Stomach (tissue), 9 donors: Measurements from ENCODE around the gene NTN1. TPM values are rescaled to one million over a fixed set of nuclear protein-coding genes. Genes with fewer than 3 reads are reported as not detected.

Source experiments
- DNase-seq, 2 donors: peaks; one replicate each; pipeline versions ENCODE4 v3.0.0 to v3.0.0-alpha.2; 2013 to 2019
- H3K27ac ChIP-seq, 5 donors: fragments of 200-600 bp in 4 of 5; sonication (generic) in 4 of 5; one replicate each; pipeline ENCODE4 v1.5.1; 2013 to 2019; ENCODE audit warnings: mild to moderate bottlenecking in 1 of 5, moderate library complexity in 1 of 5
- H3K27me3 ChIP-seq, 3 donors: fragments of 200-600 bp; sonication (generic); one replicate each; pipeline ENCODE4 v1.5.1; 2017 to 2019; ENCODE audit warnings: mixed run types in 1 of 3
- H3K36me3 ChIP-seq, 4 donors: fragments of 200-600 bp; sonication (generic); 1 replicate in 3 of 4; 2 replicates in 1 of 4; pipeline ENCODE4 v1.5.1; 2016 to 2019
- H3K4me1 ChIP-seq, 4 donors: fragments of 200-600 bp; sonication (generic); one replicate each; pipeline ENCODE4 v1.5.1; 2016 to 2019
- H3K4me3 ChIP-seq, 4 donors: fragments of 200-600 bp; sonication (generic) in 3 of 4; one replicate each; pipeline ENCODE4 v1.5.1; 2016 to 2019; ENCODE audit warnings: mild to moderate bottlenecking in 1 of 4
- H3K9me3 ChIP-seq, 4 donors: fragments of 200-600 bp; sonication (generic); one replicate each; pipeline ENCODE4 v1.5.1; 2016 to 2019
- EP300 ChIP-seq: sonication (generic); formaldehyde crosslinking; IDR thresholded peaks from one replicate; pipeline ENCODE4 v1.6.1; 2017; ENCODE audit warnings: antibody characterized with exemption
- POLR2A ChIP-seq, 4 donors: fragments of 450-650 bp; IDR thresholded peaks; one replicate each; pipeline ENCODE4 v1.6.1; 2016; ENCODE audit warnings: antibody characterized with exemption in 4 of 4, control low read depth in 2 of 4, mild to moderate bottlenecking in 1 of 4, moderate library complexity in 1 of 4
- POLR2AphosphoS5 ChIP-seq, 3 donors: sonication (generic); formaldehyde crosslinking; IDR thresholded peaks; one replicate each; pipeline ENCODE4 v1.6.1; 2016; ENCODE audit warnings: antibody characterized with exemption in 3 of 3
- WGBS, 5 donors: extraction: QIAGEN DNeasy Blood & Tissue Kit in 3 of 5; methylation state at CpG; one replicate each; pipeline versions ENCODE4 v1.1.5 to v1.1.7; 2013 to 2018; 5-methylcytosine and 5-hydroxymethylcytosine counted together
- intact Hi-C: fragments of 100-400 bp; cut with DNase I; formaldehyde crosslinking; loops from one replicate; pipeline ENCODE4 v1.15.1; 2023; ENCODE audit warnings: low total_unique reads
- polyA plus RNA-seq, 3 donors: library from polyadenylated mRNA; stranded (reverse); fragments of 200-250 nt; gene quantifications; one replicate each; pipeline ENCODE4 v1.2.3, GENCODE V29; 2013
- total RNA-seq, 5 donors: library from RNA; depleted of rRNA; stranded (reverse); fragments of >200 nt; gene quantifications; one replicate each; pipeline versions ENCODE4 v1.1.0 to v1.2.3, GENCODE V29; 2014 to 2016
- TF ChIP-seq, protein P1 (sequence below), 7 experiments: fragments of 450-650 bp in 4 of 7; fragments of 200-600 bp in 3 of 7; sonication (generic) in 3 of 7; IDR thresholded peaks; one replicate each; pipeline ENCODE4 v1.5.1; 2016 to 2019; ENCODE audit warnings: antibody characterized with exemption in 7 of 7, control low read depth in 2 of 7, mild to moderate bottlenecking in 1 of 7
- donor health status: healthy with polysubstance abuse.
- donor health status: Bipolar disorder and iron deficiency.
- donor health status: healthy.

The NTN1 gene
- total and polyA plus RNA-seq, 8 donors, result 2.9 to 56.2 (median 9.0) TPM

DNA sequence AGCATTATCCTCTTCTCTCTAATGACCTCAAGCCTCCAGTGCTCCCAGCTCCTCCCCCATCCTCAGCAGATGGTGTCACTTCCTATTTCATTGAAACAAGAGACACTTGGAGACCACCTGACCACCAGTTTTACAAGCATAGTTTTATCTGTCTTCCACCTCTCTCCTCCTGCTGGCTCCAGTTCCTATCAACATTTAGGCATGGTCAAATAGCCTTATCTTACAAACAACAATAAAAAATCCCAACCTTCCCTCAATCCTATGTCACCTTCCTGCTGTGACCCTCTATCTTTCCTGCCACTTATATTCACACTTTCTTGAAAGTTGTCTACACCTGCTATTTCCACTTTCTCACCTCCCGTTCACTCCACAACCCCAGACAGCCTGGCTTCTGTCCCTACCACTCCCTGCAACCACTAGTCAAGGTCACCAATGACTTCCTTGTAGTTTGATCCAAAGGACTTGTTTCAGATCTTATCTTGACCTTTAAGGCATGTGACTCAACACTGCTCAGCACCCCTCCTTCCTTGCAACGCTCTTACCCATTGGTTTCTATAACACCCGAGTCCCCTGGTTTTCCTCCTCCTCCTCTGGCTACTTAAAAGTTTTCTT, 4.3 kb upstream of the NTN1 start:
- intact Hi-C loops, result no loop called here
- no peak for TF ChIP-seq POLR2A (IDR thresholded peaks at IDR 0.05)
- TF ChIP-seq POLR2AphosphoS5 (IDR thresholded peaks at IDR 0.05), result peak in 2 of 3 donors; percentile 52 to 74
- 13 to 51% (median 41%) methylated on average over 3 of the region's 3 CpGs for WGBS, 5 donors
- peaks cover 10 to 29% (median 23%) of the 10 kb centered on the region in 4 donors for H3K4me1 ChIP-seq
- H3K27ac ChIP-seq, result peak overlapping the region; percentile 37 to 49 (median 39)
- H3K9me3 ChIP-seq, result no peaks in the 10 kb centered on the region
- H3K27me3 ChIP-seq, result peaks cover 0 to 32% (median 16%) of the 10 kb centered on the region in 3 donors
- H3K36me3 ChIP-seq, result no peaks in the 10 kb centered on the region
- DNase-seq, result peak; percentile 52 to 81
- no peak overlapping the region for H3K4me3 ChIP-seq

DNA sequence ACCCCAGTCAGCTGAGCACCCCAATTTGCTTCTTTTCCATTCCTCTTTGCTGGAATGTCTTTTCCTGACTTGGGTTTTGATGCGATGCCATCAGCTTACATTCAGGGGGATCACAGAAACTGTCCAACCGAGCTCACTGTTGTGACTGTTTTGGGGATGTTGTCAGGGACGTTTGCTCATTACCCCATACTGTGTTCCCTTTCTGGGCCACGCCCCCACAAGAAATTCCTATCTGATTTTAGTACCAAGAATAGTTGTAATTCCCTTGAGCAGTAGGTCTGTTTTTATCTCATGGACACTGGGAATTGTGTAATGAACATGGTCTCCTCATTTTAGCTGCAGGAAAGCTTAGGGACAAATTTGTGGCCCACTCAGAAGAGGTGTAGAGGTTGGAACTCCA, 2.6 kb upstream of the NTN1 start:
- TF ChIP-seq POLR2A (IDR thresholded peaks at IDR 0.05), result no peak
- TF ChIP-seq POLR2AphosphoS5 (IDR thresholded peaks at IDR 0.05), result no peak
- no peak for TF ChIP-seq EP300
- TF ChIP-seq, protein P1, sequence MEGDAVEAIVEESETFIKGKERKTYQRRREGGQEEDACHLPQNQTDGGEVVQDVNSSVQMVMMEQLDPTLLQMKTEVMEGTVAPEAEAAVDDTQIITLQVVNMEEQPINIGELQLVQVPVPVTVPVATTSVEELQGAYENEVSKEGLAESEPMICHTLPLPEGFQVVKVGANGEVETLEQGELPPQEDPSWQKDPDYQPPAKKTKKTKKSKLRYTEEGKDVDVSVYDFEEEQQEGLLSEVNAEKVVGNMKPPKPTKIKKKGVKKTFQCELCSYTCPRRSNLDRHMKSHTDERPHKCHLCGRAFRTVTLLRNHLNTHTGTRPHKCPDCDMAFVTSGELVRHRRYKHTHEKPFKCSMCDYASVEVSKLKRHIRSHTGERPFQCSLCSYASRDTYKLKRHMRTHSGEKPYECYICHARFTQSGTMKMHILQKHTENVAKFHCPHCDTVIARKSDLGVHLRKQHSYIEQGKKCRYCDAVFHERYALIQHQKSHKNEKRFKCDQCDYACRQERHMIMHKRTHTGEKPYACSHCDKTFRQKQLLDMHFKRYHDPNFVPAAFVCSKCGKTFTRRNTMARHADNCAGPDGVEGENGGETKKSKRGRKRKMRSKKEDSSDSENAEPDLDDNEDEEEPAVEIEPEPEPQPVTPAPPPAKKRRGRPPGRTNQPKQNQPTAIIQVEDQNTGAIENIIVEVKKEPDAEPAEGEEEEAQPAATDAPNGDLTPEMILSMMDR (IDR thresholded peaks at IDR 0.05), result no peak
- Histone ChIP-seq H3K9me3 (no peaks in the 10 kb centered on the region), H3K27ac (no peak overlapping the region), H3K4me1 (peaks cover 23 to 45% (median 39%) of the 10 kb centered on the region in 4 donors), H3K4me3 (no peak overlapping the region), H3K36me3 (no peaks in the 10 kb centered on the region), H3K27me3 (peaks cover 0 to 49% (median 33%) of the 10 kb centered on the region in 3 donors)
- 60 to 78% (median 70%) methylated on average over 4 of the region's 4 CpGs for WGBS, 5 donors
- no peak for DNase-seq
- intact Hi-C loops, result no loop called here

DNA sequence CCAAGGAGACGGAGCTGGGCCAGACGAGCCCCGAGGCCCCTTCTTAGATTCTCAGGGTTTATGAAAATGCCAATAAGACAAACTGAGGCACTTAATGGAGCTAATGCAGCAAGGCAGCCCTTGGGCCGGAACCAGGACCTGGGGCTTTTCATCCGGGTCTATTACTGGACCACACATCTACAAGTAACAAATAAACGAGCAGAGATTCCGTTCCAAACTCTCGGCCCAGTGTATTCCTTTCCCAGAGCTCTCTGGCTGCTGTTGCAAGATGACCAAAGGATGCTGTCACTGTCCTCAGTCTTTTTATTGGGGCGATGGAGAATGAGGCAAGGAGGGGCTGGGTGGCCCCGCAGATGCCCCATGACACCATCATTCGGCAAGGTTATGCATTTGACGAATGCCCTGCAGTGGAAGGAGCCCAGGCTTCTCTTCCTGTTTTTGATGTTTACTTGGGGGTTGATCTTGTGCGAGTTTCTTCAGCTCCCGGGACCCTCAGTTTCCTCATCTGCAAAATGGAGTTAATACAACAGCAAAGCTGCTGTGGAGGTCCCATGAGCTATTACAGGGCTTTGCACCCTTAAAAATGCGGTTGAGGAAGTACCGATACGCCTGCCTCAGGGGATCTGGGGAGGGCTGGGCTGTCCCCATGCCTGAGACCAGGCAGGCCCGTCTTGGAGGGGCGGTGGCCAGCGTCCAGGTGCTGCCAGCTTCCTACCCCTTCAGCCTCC, 1.1 kb upstream of the NTN1 start:
- TF ChIP-seq, protein P1 (IDR thresholded peaks at IDR 0.05), result no peak
- no peak for TF ChIP-seq POLR2AphosphoS5 (IDR thresholded peaks at IDR 0.05)
- no peak for TF ChIP-seq POLR2A (IDR thresholded peaks at IDR 0.05)
- no peak for TF ChIP-seq EP300
- Histone ChIP-seq H3K9me3 (no peaks in the 10 kb centered on the region), H3K27me3 (peaks cover 0 to 62% (median 41%) of the 10 kb centered on the region in 3 donors), H3K36me3 (no peaks in the 10 kb centered on the region), H3K27ac (peak overlapping the region; percentile 32 to 91 (median 78)), H3K4me1 (peaks cover 23 to 47% (median 40%) of the 10 kb centered on the region in 4 donors), H3K4me3 (peak overlapping the region; percentile 57 to 84 (median 68))
- DNase-seq, result no peak
- intact Hi-C loops, result no loop called here
- WGBS, 5 donors, result 55 to 69% (median 65%) methylated on average over 15 to 20 of the region's 20 CpGs

DNA sequence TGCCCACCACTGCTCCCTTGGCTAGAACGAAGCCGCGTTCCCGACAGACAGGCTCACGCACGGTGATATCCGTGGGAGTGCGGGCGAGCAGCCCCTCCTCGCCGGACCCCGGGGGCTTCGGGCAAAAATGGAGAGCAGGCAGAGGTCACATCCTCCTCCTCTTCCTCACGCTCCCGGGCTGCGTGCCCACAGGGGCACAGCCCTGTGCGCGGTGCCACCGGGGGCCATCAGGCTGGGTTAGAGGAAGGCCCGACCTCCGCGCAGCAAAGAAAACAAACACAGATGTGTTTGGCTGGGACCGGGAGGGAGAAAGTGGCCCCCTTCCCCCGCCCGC, 519 bp upstream of the NTN1 start:
- Histone ChIP-seq H3K4me3 (peak overlapping the region; percentile 57 to 84 (median 68)), H3K27ac (peak overlapping the region; percentile 32 to 91 (median 78)), H3K9me3 (no peaks in the 10 kb centered on the region), H3K27me3 (peaks cover 0 to 62% (median 41%) of the 10 kb centered on the region in 3 donors), H3K4me1 (peaks cover 23 to 47% (median 40%) of the 10 kb centered on the region in 4 donors), H3K36me3 (no peaks in the 10 kb centered on the region)
- no peak for TF ChIP-seq POLR2A (IDR thresholded peaks at IDR 0.05)
- TF ChIP-seq EP300, result no peak
- TF ChIP-seq POLR2AphosphoS5 (IDR thresholded peaks at IDR 0.05), result no peak
- TF ChIP-seq, protein P1 (IDR thresholded peaks at IDR 0.05), result no peak
- DNase-seq, result no peak
- 5 to 12% (median 8%) methylated on average over 13 to 25 of the region's 25 CpGs; no CpG with 5 or more reads in 1 of the 5 donors for WGBS, 5 donors
- intact Hi-C loops, result no loop called here
